ENCODE results near the gene WDR3.

DNA sequence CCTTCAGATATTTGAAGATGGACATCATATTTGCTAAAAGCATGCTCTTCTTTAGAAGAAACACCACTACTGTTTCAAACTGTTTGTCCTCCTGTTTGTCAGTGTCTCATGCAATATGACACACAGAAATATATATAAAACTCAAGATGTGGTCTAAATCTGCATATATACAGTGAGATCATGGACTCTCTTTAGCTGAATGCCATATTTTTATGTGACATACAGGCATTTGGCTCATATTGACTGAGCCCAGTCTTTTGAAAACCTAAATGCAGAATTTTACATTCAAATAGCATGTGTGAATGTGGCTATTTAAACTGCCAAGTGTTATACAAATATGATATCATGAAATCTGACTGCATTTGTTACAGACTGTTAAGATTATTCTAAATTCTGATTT lies 18.5 kb upstream of the WDR3 start:
- TF ChIP-seq, protein P1, sequence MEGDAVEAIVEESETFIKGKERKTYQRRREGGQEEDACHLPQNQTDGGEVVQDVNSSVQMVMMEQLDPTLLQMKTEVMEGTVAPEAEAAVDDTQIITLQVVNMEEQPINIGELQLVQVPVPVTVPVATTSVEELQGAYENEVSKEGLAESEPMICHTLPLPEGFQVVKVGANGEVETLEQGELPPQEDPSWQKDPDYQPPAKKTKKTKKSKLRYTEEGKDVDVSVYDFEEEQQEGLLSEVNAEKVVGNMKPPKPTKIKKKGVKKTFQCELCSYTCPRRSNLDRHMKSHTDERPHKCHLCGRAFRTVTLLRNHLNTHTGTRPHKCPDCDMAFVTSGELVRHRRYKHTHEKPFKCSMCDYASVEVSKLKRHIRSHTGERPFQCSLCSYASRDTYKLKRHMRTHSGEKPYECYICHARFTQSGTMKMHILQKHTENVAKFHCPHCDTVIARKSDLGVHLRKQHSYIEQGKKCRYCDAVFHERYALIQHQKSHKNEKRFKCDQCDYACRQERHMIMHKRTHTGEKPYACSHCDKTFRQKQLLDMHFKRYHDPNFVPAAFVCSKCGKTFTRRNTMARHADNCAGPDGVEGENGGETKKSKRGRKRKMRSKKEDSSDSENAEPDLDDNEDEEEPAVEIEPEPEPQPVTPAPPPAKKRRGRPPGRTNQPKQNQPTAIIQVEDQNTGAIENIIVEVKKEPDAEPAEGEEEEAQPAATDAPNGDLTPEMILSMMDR (conservative IDR thresholded peaks at IDR 0.05; ENCODE audit: low read length), result no peak
- no peak for TF ChIP-seq EZH2phosphoT487 (IDR thresholded peaks at IDR 0.05; ENCODE audit: borderline replicate concordance)
